ENCODE data around the gene ERGIC1. TPM values are rescaled to one million over a fixed set of nuclear protein-coding genes. Genes with fewer than 3 reads are reported as not detected.

The ERGIC1 gene
- total and polyA plus RNA-seq, 2 of the 8 experiments (the other 6 are each of a cell fraction or from before 2014, with no cell fraction given), result 95.3 to 106 TPM

DNA sequence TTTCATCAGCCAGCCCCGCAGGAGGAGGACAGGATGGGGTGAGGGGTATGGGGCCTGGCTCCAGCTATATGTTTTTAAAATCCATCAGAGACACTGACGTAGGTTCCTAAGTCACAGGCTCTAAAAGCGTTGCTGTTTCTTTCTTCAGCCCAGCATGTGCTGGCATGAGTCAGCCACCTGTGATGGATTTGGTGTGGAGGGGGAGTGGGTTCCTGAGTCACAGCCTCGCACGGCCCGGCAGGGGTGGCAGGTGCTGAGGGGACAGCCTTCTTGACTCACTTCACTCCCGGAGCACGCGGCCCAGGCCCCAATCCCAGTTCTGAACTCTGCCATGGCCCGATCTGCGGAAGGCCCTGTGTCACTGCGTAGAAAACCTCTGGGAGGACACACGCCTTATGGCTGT is 86.4 kb downstream of the ERGIC1 start:
- Histone ChIP-seq H3K4me1 (replicated peaks in 1 of 4; ENCODE audit: control insufficient read depth in 3 of 4, insufficient read depth in 4 of 4, low read length in 3 of 4) (no peaks in the 10 kb centered on the region; a peak in 2 of 7 replicates), H2BK20ac (ENCODE audit: low read length) (no peak overlapping the region), H3K14ac (ENCODE audit: insufficient read length) (no peak overlapping the region), H3K23ac (ENCODE audit: insufficient read length) (no peak overlapping the region), H3K27me3 (replicated peaks in 1 of 4; ENCODE audit: control insufficient read depth in 3 of 4, extremely low read depth in 1 of 4, insufficient read depth in 3 of 4, low read length in 3 of 4) (no peaks in the 10 kb centered on the region), H4K8ac (ENCODE audit: extremely low read depth, insufficient read depth, low read length) (no peak overlapping the region), H3K4ac (replicated peaks; ENCODE audit: insufficient read length, low read depth, low read length) (no peak overlapping the region), H3K79me2 (ENCODE audit: control insufficient read depth in 1 of 2, insufficient read depth in 2 of 2, low read length in 2 of 2) (no peaks in the 10 kb centered on the region), H2BK15ac (ENCODE audit: low read length) (no peak overlapping the region), H3K23me2 (ENCODE audit: low read depth, low read length) (no peaks in the 10 kb centered on the region), H2AK5ac (ENCODE audit: low read depth, low read length) (no peak overlapping the region), H4K5ac (ENCODE audit: insufficient read length, low read depth, low read length) (no peak overlapping the region), H3K18ac (ENCODE audit: extremely low read depth, low read length) (no peak overlapping the region), H3K9ac (replicated peaks in 1 of 4; ENCODE audit: extremely low read depth in 1 of 4, low read depth in 3 of 4, low read length in 3 of 4) (no peak overlapping the region), H4K91ac (replicated peaks; ENCODE audit: insufficient read length, low read length) (no peak overlapping the region), H2BK120ac (replicated peaks; ENCODE audit: low read depth, low read length) (no peak overlapping the region), H3K27ac (ENCODE audit: low read depth, low read length) (no peak overlapping the region), H2AFZ (ENCODE audit: low read length) (no peak overlapping the region), H3K4me2 (ENCODE audit: insufficient read depth in 1 of 2, low read depth in 2 of 2, low read length in 2 of 2) (no peak overlapping the region), H3K36me3 (ENCODE audit: control insufficient read depth in 2 of 4, insufficient read depth in 4 of 4, low read length in 3 of 4) (peaks cover 11 to 35% (median 18%) of the 10 kb centered on the region in 4 experiments; a peak in 7 of 8 replicates), H3K79me1 (ENCODE audit: low read depth, low read length) (no peaks in the 10 kb centered on the region), H4K20me1 (replicated peaks in 1 of 2; ENCODE audit: control insufficient read depth in 1 of 2, insufficient read depth in 2 of 2, low read length in 2 of 2) (peaks cover 1 to 3% of the 10 kb centered on the region in 2 experiments), H2BK5ac (ENCODE audit: low read depth, low read length) (no peak overlapping the region), H3K56ac (replicated peaks; ENCODE audit: insufficient read length, low read depth, low read length) (no peak overlapping the region), H3K9me3 (ENCODE audit: insufficient read depth in 2 of 2, low read depth in 1 of 2, low read length in 1 of 2) (no peaks in the 10 kb centered on the region), H2BK12ac (ENCODE audit: low read depth, low read length) (no peak overlapping the region), H3K4me3 (ENCODE audit: extremely low read depth in 1 of 4, insufficient read depth in 2 of 4, low read depth in 3 of 4, low read length in 4 of 4) (no peak overlapping the region)
- FAIRE-seq (no peak), DNase-seq (ENCODE audit: low read depth in 1 of 2, low spot score in 2 of 2) (no peak)
- WGBS, 2 experiments (ENCODE audit: extremely low coverage in 1 of 2, insufficient coverage in 1 of 2, insufficient read length in 1 of 2, insufficient replicate concordance in 2 of 2, low coverage in 1 of 2, low lambda C conversion rate in 2 of 2, missing lambda C conversion rate in 1 of 2), result 90% methylated on average over 13 of the region's 13 CpGs; no CpG with 5 or more reads in 1 of the 2 experiments
- ChIA-PET CTCF (ENCODE audit: partially characterized antibody) (no interaction called here), POLR2A (ENCODE audit: partially characterized antibody) (no interaction called here)
- TF ChIP-seq NRF1 (IDR thresholded peaks at IDR 0.05; ENCODE audit: low read depth, low read length) (no peak), ZNF274 (IDR thresholded peaks at IDR 0.05; ENCODE audit: borderline replicate concordance, extremely low read depth, low read length) (no peak), FOSL1 (IDR thresholded peaks at IDR 0.05; ENCODE audit: insufficient read depth, low read depth, low read length) (no peak), KDM1A (IDR thresholded peaks at IDR 0.05; ENCODE audit: borderline replicate concordance, low read length) (no peak), EZH2 (IDR thresholded peaks at IDR 0.05; ENCODE audit: low read depth, low read length, severe bottlenecking) (no peak), POU5F1 (IDR thresholded peaks at IDR 0.05; ENCODE audit: low read depth, low read length) (no peak), EGR1 (IDR thresholded peaks at IDR 0.05; ENCODE audit: borderline replicate concordance, low read depth, low read length) (no peak), RBBP5 (IDR thresholded peaks at IDR 0.05; ENCODE audit: borderline replicate concordance, low read depth, low read length) (no peak)
- TF ChIP-seq, protein P1, sequence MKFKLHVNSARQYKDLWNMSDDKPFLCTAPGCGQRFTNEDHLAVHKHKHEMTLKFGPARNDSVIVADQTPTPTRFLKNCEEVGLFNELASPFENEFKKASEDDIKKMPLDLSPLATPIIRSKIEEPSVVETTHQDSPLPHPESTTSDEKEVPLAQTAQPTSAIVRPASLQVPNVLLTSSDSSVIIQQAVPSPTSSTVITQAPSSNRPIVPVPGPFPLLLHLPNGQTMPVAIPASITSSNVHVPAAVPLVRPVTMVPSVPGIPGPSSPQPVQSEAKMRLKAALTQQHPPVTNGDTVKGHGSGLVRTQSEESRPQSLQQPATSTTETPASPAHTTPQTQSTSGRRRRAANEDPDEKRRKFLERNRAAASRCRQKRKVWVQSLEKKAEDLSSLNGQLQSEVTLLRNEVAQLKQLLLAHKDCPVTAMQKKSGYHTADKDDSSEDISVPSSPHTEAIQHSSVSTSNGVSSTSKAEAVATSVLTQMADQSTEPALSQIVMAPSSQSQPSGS (IDR thresholded peaks at IDR 0.05; ENCODE audit: low read length), result no peak
- TF ChIP-seq, protein P2, sequence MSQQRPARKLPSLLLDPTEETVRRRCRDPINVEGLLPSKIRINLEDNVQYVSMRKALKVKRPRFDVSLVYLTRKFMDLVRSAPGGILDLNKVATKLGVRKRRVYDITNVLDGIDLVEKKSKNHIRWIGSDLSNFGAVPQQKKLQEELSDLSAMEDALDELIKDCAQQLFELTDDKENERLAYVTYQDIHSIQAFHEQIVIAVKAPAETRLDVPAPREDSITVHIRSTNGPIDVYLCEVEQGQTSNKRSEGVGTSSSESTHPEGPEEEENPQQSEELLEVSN (IDR thresholded peaks at IDR 0.05), result no peak
- TF ChIP-seq, protein P3, sequence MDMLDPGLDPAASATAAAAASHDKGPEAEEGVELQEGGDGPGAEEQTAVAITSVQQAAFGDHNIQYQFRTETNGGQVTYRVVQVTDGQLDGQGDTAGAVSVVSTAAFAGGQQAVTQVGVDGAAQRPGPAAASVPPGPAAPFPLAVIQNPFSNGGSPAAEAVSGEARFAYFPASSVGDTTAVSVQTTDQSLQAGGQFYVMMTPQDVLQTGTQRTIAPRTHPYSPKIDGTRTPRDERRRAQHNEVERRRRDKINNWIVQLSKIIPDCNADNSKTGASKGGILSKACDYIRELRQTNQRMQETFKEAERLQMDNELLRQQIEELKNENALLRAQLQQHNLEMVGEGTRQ (IDR thresholded peaks at IDR 0.05; ENCODE audit: low read length), result no peak
